Measurements from ENCODE around the gene LRIT2. TPM values are rescaled to one million over a fixed set of nuclear protein-coding genes. Genes with fewer than 3 reads are reported as not detected.

Gene LRIT2
- total RNA-seq, 2 donors from 2014 or later, result not detected

- ATAC-seq, result no peak
- H3K27me3 Mint-ChIP-seq, result peaks cover 20 to 23% of the 10 kb centered on the region in 2 donors
- H3K4me1 Mint-ChIP-seq (ENCODE audit: low read depth in 2 of 2), result no peaks in the 10 kb centered on the region
- no peak overlapping the region for H3K4me3 Mint-ChIP-seq
- H3K27ac Mint-ChIP-seq, result no peak overlapping the region
- no peaks in the 10 kb centered on the region for H3K9me3 Mint-ChIP-seq
- no peak for DNase-seq (ENCODE audit: low spot score)
- no peaks in the 10 kb centered on the region for H3K36me3 Mint-ChIP-seq
Measured at GRCh38 chr10:84233940-84234339, 8.6 kb upstream of the LRIT2 start.

- no peak for DNase-seq (ENCODE audit: low spot score)
- Mint-ChIP-seq H3K27me3 (peaks cover 27 to 30% of the 10 kb centered on the region in 2 donors), H3K4me1 (ENCODE audit: low read depth in 2 of 2) (no peaks in the 10 kb centered on the region), H3K4me3 (no peak overlapping the region), H3K27ac (no peak overlapping the region), H3K36me3 (no peaks in the 10 kb centered on the region), H3K9me3 (no peaks in the 10 kb centered on the region)
- ATAC-seq, result peak; percentile 8 to 25
Measured at GRCh38 chr10:84232376-84232775, 7.0 kb upstream of the LRIT2 start.

DNA sequence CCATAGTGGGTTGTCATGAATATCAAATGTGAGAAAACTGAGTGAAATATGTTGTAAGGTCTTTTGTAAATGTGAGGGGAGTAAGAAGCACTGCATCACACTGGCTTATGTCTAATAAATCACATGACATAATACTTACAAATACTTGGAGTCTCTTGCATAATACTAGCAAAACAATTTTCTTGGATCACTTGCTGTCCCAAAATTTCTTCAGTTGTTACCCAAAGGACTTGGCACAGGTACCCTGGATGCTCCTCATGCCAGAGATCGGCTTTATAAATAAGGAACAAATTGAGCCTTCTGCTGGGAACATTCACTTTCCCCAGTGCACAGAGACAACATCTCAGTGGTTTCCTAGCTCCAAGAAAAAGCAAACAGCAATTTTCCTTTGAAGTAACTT lies 5.0 kb upstream of the LRIT2 start:
- peaks cover 21 to 35% of the 10 kb centered on the region in 2 donors for H3K27me3 Mint-ChIP-seq
- no peak for ATAC-seq
- no peak for DNase-seq (ENCODE audit: low spot score)
- no peak overlapping the region for H3K27ac Mint-ChIP-seq
- H3K9me3 Mint-ChIP-seq, result no peaks in the 10 kb centered on the region
- no peaks in the 10 kb centered on the region for H3K4me1 Mint-ChIP-seq (ENCODE audit: low read depth in 2 of 2)
- H3K4me3 Mint-ChIP-seq, result no peak overlapping the region
- H3K36me3 Mint-ChIP-seq, result no peaks in the 10 kb centered on the region

DNA sequence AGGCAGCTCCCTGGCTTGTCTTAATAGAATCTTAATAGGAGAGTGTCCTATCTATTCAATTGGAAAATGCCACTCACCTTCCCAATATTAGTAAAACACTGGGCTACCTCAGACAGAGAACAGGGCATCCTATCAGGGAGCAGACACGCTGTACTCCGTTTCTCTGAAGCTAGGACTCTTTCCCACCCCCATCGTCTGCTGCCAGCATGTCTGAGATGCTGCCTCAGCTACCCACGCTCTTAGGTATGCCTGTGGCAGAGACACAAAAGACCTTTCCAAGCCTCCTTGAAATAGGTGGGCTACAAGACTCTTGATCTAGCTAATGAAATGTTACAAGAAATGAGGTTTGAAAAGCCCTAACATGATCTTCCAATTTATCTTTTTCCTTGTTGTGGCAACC lies 2.5 kb upstream of the LRIT2 start:
- Mint-ChIP-seq H3K27me3 (peaks cover 22 to 35% of the 10 kb centered on the region in 2 donors), H3K9me3 (no peaks in the 10 kb centered on the region), H3K4me3 (no peak overlapping the region), H3K27ac (no peak overlapping the region), H3K36me3 (no peaks in the 10 kb centered on the region), H3K4me1 (ENCODE audit: low read depth in 2 of 2) (no peaks in the 10 kb centered on the region)
- DNase-seq (ENCODE audit: low spot score), result no peak
- no peak for ATAC-seq

- Mint-ChIP-seq H3K27me3 (peaks cover 20 to 35% of the 10 kb centered on the region in 2 donors), H3K27ac (no peak overlapping the region), H3K4me3 (no peak overlapping the region), H3K36me3 (no peaks in the 10 kb centered on the region), H3K9me3 (no peaks in the 10 kb centered on the region), H3K4me1 (ENCODE audit: low read depth in 2 of 2) (no peaks in the 10 kb centered on the region)
- DNase-seq (ENCODE audit: low spot score), result no peak
- ATAC-seq, result no peak
Measured at GRCh38 chr10:84226616-84227015, 1.3 kb upstream of the LRIT2 start.

- no peak overlapping the region for H3K4me3 Mint-ChIP-seq
- no peak overlapping the region for H3K27ac Mint-ChIP-seq
- peaks cover 20 to 22% of the 10 kb centered on the region in 2 donors for H3K27me3 Mint-ChIP-seq
- no peaks in the 10 kb centered on the region for H3K9me3 Mint-ChIP-seq
- no peaks in the 10 kb centered on the region for H3K36me3 Mint-ChIP-seq
- ATAC-seq, result no peak
- DNase-seq (ENCODE audit: low spot score), result no peak
- no peaks in the 10 kb centered on the region for H3K4me1 Mint-ChIP-seq (ENCODE audit: low read depth in 2 of 2)
Measured at GRCh38 chr10:84224411-84225028, 824 bp downstream of the LRIT2 start.

DNA sequence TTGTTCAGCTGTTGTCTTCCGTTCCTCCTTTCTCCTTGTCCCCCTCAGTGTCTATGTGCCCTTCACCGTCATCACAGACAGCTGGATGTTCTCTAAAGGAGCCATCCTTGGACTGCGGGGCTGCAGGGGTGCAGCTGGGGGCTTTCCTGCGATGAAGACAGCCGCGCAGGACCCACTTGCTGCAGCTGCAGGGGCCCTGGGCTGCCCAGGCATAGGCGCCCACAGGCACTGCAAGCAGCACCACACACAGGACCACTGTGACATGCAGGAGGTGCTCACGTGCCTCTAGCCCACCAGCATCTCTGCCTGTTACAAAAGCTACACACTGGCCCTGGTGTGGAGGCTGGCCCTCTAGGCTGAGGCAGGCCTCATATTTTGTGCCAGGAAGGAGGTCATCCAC lies 3.4 kb downstream of the LRIT2 start:
- no peak for ATAC-seq
- no peak for DNase-seq (ENCODE audit: low spot score)
- H3K27ac Mint-ChIP-seq, result no peak overlapping the region
- no peak overlapping the region for H3K4me3 Mint-ChIP-seq
- no peaks in the 10 kb centered on the region for H3K9me3 Mint-ChIP-seq
- H3K36me3 Mint-ChIP-seq, result no peaks in the 10 kb centered on the region
- H3K27me3 Mint-ChIP-seq, result peaks cover 9 to 11% of the 10 kb centered on the region in 2 donors
- H3K4me1 Mint-ChIP-seq (ENCODE audit: low read depth in 2 of 2), result no peaks in the 10 kb centered on the region

DNA sequence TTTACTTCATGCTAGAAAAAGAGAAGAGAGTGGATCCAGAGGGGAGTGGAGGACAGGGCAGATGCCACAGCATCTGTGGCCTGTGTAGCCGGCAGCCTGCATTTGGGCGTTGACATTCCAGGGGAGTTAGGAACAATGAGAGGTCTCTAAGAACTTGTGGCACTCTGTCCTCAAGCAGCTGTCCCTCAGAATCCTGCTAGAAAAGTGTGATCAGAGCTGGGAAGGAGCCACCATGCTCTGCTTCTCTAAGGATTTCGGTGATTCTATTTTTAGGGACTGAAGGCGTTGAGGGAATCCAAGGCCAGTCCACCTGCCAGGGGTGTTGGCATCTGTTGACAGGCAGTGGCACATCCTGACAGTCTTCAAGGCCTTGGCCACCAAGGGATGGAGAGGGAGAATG lies 7.6 kb downstream of the LRIT2 start:
- ATAC-seq (no peak), DNase-seq (ENCODE audit: low spot score) (no peak)
- Mint-ChIP-seq H3K9me3 (no peaks in the 10 kb centered on the region), H3K4me3 (no peak overlapping the region), H3K27ac (no peak overlapping the region), H3K4me1 (ENCODE audit: low read depth in 2 of 2) (peaks cover 5 to 6% of the 10 kb centered on the region in 2 donors), H3K36me3 (no peaks in the 10 kb centered on the region), H3K27me3 (peaks cover 0 to 3% of the 10 kb centered on the region in 2 donors)

DNA sequence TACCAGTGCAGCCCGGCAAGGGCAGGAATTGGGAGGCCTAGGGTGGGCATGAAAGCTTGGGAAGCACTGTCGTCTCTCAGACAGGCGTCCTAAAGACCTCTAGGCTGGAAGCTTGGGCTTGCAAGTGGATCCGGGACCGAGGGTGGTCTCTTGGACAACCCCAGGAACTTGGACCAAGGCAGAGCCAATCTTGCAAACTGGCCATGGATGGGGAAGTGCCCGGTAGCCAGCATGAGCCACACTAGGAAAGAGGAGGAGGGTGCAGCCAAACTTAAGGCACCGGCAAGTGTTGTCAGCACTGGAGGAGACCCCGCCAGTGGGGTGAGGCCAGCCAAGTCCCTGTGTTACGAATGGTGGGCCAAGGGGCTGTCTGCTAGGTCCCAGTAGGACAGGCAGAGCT lies 8.5 kb downstream of the LRIT2 start:
- no peak for ATAC-seq

DNA sequence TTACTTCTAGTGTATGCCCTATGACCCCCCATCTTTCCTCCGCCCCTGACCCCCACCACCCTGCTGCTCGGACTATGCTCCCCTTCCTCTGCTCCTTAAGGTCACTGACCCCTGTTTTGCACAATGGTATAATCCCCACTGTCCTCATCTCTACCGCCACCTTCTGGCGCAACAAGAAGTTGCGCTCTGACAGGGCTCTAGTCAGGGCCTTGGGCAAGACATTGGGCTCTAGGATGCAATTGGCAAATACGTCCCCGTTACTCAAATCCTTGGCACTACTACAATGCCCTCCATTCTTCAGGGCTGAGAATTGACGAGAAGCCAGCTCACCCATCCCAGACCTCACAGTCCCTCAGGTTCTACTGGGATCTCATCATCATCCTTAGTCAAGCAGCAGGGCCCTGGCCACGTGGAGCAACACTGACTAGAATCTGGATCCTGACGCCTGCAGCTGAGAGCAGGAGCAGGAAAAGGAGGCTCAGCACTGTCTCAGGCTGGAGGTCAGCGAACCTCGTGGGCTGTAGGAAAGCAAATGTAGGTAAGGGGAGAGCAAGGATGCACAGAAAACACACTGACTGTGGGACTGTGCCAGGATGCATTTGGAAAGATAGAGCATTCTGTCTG lies 10.6 kb downstream of the LRIT2 start:
- Mint-ChIP-seq H3K27ac (no peak overlapping the region), H3K27me3 (no peaks in the 10 kb centered on the region)
- ATAC-seq, result peak; percentile 50 to 70

More for the DNA sequence above, 8.5 kb downstream of the LRIT2 start:
- Mint-ChIP-seq H3K9me3 (no peaks in the 10 kb centered on the region), H3K4me1 (ENCODE audit: low read depth in 2 of 2) (peaks cover 5 to 6% of the 10 kb centered on the region in 2 donors), H3K4me3 (no peak overlapping the region), H3K27ac (no peak overlapping the region), H3K36me3 (no peaks in the 10 kb centered on the region), H3K27me3 (peaks cover 0 to 3% of the 10 kb centered on the region in 2 donors)
- peak; percentile 18 for DNase-seq (ENCODE audit: low spot score)

GRCh38 chr10:84214046-84214572 lies 11.2 kb downstream of the LRIT2 start:
- Mint-ChIP-seq H3K27ac (no peak overlapping the region), H3K9me3 (no peaks in the 10 kb centered on the region), H3K27me3 (no peaks in the 10 kb centered on the region), H3K4me3 (peak overlapping the region; percentile 12), H3K4me1 (ENCODE audit: low read depth in 2 of 2) (peaks cover 5 to 6% of the 10 kb centered on the region in 2 donors), H3K36me3 (no peaks in the 10 kb centered on the region)
- peak; percentile 53 for DNase-seq (ENCODE audit: low spot score)
- ATAC-seq, result peak in 1 of 2 donors; percentile 7

More for the DNA sequence above, 10.6 kb downstream of the LRIT2 start:
- peak; percentile 60 for DNase-seq (ENCODE audit: low spot score)
- Mint-ChIP-seq H3K4me3 (peak overlapping the region; percentile 12), H3K36me3 (no peaks in the 10 kb centered on the region), H3K4me1 (ENCODE audit: low read depth in 2 of 2) (peaks cover 5 to 6% of the 10 kb centered on the region in 2 donors), H3K9me3 (no peaks in the 10 kb centered on the region)

DNA sequence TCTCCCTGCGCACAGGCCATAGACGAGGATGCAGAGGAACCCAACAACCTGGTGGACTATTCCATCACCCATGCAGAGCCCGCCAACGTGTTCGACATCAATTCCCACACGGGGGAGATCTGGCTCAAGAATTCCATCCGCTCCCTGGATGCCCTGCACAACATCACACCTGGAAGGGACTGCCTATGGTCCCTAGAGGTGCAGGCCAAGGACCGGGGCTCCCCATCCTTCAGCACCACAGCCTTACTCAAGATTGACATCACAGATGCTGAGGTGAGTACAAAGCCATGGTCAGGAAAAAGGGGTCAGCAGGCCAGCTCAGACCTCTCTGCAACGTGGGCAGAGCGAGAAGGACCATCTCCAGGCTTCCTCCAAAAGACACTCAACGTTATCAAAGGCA lies 12.3 kb downstream of the LRIT2 start:
- no peak for ATAC-seq
- H3K4me1 Mint-ChIP-seq (ENCODE audit: low read depth in 2 of 2), result peaks cover 5 to 6% of the 10 kb centered on the region in 2 donors
- H3K27ac Mint-ChIP-seq, result no peak overlapping the region

GRCh38 chr10:84212014-84212413 lies 13.3 kb downstream of the LRIT2 start:
- peaks cover 5 to 6% of the 10 kb centered on the region in 2 donors for H3K4me1 Mint-ChIP-seq (ENCODE audit: low read depth in 2 of 2)
- ATAC-seq, result peak in 1 of 2 donors; percentile 4
- peak; percentile 12 for DNase-seq (ENCODE audit: low spot score)
- H3K27ac Mint-ChIP-seq, result no peak overlapping the region
- H3K4me3 Mint-ChIP-seq, result no peak overlapping the region
- H3K9me3 Mint-ChIP-seq, result no peaks in the 10 kb centered on the region
- H3K27me3 Mint-ChIP-seq, result no peaks in the 10 kb centered on the region
- no peaks in the 10 kb centered on the region for H3K36me3 Mint-ChIP-seq

More for the DNA sequence above, 12.3 kb downstream of the LRIT2 start:
- H3K9me3 Mint-ChIP-seq, result no peaks in the 10 kb centered on the region
- no peak overlapping the region for H3K4me3 Mint-ChIP-seq
- no peaks in the 10 kb centered on the region for H3K36me3 Mint-ChIP-seq
- peak; percentile 37 for DNase-seq (ENCODE audit: low spot score)
- H3K27me3 Mint-ChIP-seq, result no peaks in the 10 kb centered on the region

DNA sequence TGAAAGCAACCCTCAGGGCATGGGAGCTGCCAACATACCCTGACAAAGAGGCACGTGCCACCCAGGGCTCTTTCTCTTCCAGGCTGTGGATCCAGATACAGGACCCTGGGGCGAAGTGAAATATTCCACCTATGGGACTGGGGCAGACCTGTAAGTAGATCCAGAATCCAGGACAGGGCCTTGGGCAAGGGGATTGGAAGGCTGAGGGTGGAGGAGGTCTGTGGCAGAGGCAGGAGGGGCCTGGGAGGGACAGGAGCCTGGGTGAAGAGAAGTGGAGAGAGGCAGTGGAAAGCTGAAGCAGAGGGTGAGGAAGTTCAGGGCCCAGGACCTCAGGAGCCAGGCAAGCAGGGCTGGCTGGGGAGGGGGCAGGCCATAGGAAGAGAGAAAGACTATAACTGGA lies 13.8 kb downstream of the LRIT2 start:
- ATAC-seq (no peak), DNase-seq (ENCODE audit: low spot score) (peak; percentile 34)
- H3K4me3 Mint-ChIP-seq, result no peak overlapping the region
- no peaks in the 10 kb centered on the region for H3K9me3 Mint-ChIP-seq
- peaks cover 5 to 6% of the 10 kb centered on the region in 2 donors for H3K4me1 Mint-ChIP-seq (ENCODE audit: low read depth in 2 of 2)
- H3K36me3 Mint-ChIP-seq, result no peaks in the 10 kb centered on the region
- peaks cover 0 to 4% of the 10 kb centered on the region in 2 donors for H3K27me3 Mint-ChIP-seq
- no peak overlapping the region for H3K27ac Mint-ChIP-seq
